Esophagus muscularis mucosa (tissue), 3 donors: ENCODE measurements around the gene TRAP1.

ENCODE experiments used
- POLR2A ChIP-seq: fragments of 450-650 bp; IDR thresholded peaks from one replicate; pipeline ENCODE4 v1.6.1; 2017; ENCODE audit warnings: antibody characterized with exemption, moderate library complexity, mild to moderate bottlenecking, low read depth
- POLR2AphosphoS5 ChIP-seq, 2 donors: sonication (generic); formaldehyde crosslinking; IDR thresholded peaks; one replicate each; pipeline ENCODE4 v1.6.1; 2017; ENCODE audit warnings: antibody characterized with exemption in 2 of 2
- TF ChIP-seq, protein P1 (sequence below), 3 experiments: fragments of 200-600 bp in 2 of 3; fragments of 450-650 bp in 1 of 3; sonication (generic) in 2 of 3; IDR thresholded peaks; one replicate each; pipeline ENCODE4 v1.5.1; 2017 to 2019; ENCODE audit warnings: antibody characterized with exemption in 3 of 3, mild to moderate bottlenecking in 2 of 3, moderate library complexity in 1 of 3

DNA sequence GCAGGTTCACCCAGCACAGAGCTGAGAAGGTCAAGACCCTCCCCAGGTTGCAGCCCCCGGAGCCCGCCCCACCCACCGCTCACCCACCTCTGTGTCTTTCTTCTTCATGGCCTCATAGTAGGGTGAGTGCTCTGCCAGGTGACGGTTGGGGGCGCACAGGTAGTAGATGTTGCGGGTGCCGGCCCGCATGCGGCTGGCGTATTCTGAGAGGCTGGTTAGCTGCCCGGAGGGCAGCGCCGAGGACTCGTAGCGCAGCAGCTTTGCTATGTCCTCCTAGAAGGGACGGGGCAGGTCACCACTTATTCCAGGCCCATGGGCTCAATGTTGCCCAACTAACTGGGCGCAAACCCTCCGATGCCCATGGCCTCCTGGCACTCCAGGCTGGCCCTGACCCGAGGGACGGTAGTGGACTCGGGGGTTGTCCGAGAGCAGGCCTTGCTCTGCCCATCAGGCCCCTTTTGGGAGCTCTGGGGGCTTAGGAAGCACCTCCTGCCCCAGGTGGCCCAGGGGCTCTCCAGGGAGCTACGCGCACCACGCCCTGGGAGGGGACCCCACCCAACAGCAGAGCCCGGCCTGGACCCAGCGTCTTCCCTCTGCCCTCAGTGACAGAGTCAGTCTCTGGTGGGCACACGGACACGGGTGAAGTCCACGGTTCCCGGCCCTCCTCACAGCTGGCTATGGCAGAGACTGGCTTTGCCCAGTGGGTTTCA lies 53.0 kb downstream of the TRAP1 start:
- TF ChIP-seq, protein P1, sequence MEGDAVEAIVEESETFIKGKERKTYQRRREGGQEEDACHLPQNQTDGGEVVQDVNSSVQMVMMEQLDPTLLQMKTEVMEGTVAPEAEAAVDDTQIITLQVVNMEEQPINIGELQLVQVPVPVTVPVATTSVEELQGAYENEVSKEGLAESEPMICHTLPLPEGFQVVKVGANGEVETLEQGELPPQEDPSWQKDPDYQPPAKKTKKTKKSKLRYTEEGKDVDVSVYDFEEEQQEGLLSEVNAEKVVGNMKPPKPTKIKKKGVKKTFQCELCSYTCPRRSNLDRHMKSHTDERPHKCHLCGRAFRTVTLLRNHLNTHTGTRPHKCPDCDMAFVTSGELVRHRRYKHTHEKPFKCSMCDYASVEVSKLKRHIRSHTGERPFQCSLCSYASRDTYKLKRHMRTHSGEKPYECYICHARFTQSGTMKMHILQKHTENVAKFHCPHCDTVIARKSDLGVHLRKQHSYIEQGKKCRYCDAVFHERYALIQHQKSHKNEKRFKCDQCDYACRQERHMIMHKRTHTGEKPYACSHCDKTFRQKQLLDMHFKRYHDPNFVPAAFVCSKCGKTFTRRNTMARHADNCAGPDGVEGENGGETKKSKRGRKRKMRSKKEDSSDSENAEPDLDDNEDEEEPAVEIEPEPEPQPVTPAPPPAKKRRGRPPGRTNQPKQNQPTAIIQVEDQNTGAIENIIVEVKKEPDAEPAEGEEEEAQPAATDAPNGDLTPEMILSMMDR (IDR thresholded peaks at IDR 0.05) = no peak
- TF ChIP-seq POLR2A (no peak), POLR2AphosphoS5 (IDR thresholded peaks at IDR 0.05) (no peak)
